GM21786 (cell line): ENCODE data around the gene MSI1.
"Not testable (repeated sequence)": the region's sequence is repeated elsewhere in the genome, so short reads cannot be mapped to it uniquely, and the experiment has no call there.

Experiments used
- ATAC-seq: cut with Tn5 transposase; IDR thresholded peaks from one replicate; pipeline ENCODE4 v1.9.1; 2021; ENCODE audit not compliant: unreplicated experiment

Gene MSI1

GRCh38 chr12:120358412-120359100 is 10.4 kb downstream of the MSI1 start:
- no peak for ATAC-seq

- ATAC-seq = no peak
Measured at GRCh38 chr12:120357104-120357503, 11.9 kb downstream of the MSI1 start.

- no peak for ATAC-seq
Measured at GRCh38 chr12:120356567-120357030, 12.4 kb downstream of the MSI1 start.

- no peak for ATAC-seq
Measured at GRCh38 chr12:120353556-120354317, 15.2 kb downstream of the MSI1 start.

GRCh38 chr12:120353136-120353535 is 15.8 kb downstream of the MSI1 start:
- no peak for ATAC-seq

- ATAC-seq = no peak
Measured at GRCh38 chr12:120352117-120352516, 16.8 kb downstream of the MSI1 start.

GRCh38 chr12:120350576-120351350 is 18.2 kb downstream of the MSI1 start:
- no peak for ATAC-seq

GRCh38 chr12:120347766-120348165 is 21.2 kb downstream of the MSI1 start:
- no peak for ATAC-seq

- ATAC-seq = no peak
Measured at GRCh38 chr12:120346681-120347080, 22.3 kb downstream of the MSI1 start.

GRCh38 chr12:120346031-120346430 is 22.9 kb downstream of the MSI1 start:
- ATAC-seq = no peak

- ATAC-seq = no peak
Measured at GRCh38 chr12:120343692-120344091, 25.3 kb downstream of the MSI1 start.

- no peak for ATAC-seq
Measured at GRCh38 chr12:120343039-120343537, 25.9 kb downstream of the MSI1 start.

GRCh38 chr12:120342175-120343038 is 26.6 kb downstream of the MSI1 start:
- no peak for ATAC-seq

- ATAC-seq = no peak
Measured at GRCh38 chr12:120339256-120339655, 29.7 kb downstream of the MSI1 start.

GRCh38 chr12:120337730-120338129 is 31.2 kb downstream of the MSI1 start:
- ATAC-seq = no peak

GRCh38 chr12:120336392-120336791 is 32.6 kb downstream of the MSI1 start:
- ATAC-seq = not testable (repeated sequence)

- not testable (repeated sequence) for ATAC-seq
Measured at GRCh38 chr12:120335447-120335846, 33.5 kb downstream of the MSI1 start.

GRCh38 chr12:120332523-120332922 is 36.4 kb downstream of the MSI1 start:
- no peak for ATAC-seq

GRCh38 chr12:120332041-120332440 is 36.9 kb downstream of the MSI1 start:
- no peak for ATAC-seq

GRCh38 chr12:120331390-120331789 is 37.6 kb downstream of the MSI1 start:
- no peak for ATAC-seq
